NCI-H2196 treated with DMSO at 0.1 percent for 48 hours (cell line): ENCODE measurements around the gene CCDC40.

Experiments used
- DNase-seq: peaks from one replicate; lab custom pipeline; 2025; ENCODE audit not compliant: unreplicated experiment; lab: John Stamatoyannopoulos, UW

The CCDC40 gene

DNA sequence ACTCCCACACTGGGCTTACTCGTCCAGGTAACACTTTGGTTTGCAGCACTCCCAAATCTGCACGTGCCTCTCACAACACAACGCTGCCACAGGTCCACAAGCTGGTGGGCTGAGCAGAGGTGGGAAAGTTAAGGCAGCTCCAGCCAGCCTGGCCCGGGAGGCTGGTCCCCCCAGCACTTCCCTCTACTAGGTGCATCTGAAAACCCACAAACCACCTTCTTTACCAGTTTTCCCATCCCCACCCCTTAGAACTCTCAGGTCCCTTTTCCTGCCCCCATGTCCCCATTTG lies 63.5 kb downstream of the CCDC40 start:
- no peak for DNase-seq

DNA sequence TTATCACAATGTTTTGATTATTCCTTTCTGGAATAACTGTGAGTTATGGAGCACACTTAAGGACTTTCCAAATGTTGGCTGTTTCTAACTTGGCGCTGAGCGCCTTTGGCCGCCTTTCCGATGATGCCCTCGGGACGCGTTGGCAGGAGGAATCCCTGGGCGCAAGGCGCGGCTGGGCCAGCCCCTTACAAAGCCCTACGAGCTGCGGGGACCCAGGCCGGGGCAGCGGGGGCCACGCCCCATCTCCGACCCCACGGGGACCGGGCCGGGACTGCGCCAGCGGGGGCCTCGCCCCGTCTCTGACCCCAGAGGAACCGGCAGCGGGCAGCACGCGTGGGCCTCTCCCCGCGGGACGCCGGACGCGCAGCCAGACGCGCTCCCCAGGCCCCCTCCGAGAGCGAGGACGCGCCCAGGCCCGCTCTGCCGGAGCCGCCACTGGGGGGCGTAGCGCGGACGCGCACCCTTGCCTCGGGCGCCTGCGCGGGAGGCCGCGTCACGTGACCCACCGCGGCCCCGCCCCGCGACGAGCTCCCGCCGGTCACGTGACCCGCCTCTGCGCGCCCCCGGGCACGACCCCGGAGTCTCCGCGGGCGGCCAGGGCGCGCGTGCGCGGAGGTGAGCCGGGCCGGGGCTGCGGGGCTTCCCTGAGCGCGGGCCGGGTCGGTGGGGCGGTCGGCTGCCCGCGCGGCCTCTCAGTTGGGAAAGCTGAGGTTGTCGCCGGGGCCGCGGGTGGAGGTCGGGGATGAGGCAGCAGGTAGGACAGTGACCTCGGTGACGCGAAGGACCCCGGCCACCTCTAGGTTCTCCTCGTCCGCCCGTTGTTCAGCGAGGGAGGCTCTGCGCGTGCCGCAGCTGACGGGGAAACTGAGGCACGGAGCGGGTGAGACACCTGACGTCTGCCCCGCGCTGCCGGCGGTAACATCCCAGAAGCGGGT lies 64.8 kb downstream of the CCDC40 start, which contains the start of gene GAA:
TSS of gene GAA (plus strand) at position 571 of the 935 bp plus-strand sequence. CDS start 3,006 bp downstream, outside the sequence.
- DNase-seq, result peak; percentile 93

DNA sequence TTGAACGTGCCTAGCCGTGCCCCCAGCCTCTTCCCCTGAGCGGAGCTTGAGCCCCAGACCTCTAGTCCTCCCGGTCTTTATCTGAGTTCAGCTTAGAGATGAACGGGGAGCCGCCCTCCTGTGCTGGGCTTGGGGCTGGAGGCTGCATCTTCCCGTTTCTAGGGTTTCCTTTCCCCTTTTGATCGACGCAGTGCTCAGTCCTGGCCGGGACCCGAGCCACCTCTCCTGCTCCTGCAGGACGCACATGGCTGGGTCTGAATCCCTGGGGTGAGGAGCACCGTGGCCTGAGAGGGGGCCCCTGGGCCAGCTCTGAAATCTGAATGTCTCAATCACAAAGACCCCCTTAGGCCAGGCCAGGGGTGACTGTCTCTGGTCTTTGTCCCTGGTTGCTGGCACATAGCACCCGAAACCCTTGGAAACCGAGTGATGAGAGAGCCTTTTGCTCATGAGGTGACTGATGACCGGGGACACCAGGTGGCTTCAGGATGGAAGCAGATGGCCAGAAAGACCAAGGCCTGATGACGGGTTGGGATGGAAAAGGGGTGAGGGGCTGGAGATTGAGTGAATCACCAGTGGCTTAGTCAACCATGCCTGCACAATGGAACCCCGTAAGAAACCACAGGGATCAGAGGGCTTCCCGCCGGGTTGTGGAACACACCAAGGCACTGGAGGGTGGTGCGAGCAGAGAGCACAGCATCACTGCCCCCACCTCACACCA lies 65.7 kb downstream of the CCDC40 start:
- no peak for DNase-seq

DNA sequence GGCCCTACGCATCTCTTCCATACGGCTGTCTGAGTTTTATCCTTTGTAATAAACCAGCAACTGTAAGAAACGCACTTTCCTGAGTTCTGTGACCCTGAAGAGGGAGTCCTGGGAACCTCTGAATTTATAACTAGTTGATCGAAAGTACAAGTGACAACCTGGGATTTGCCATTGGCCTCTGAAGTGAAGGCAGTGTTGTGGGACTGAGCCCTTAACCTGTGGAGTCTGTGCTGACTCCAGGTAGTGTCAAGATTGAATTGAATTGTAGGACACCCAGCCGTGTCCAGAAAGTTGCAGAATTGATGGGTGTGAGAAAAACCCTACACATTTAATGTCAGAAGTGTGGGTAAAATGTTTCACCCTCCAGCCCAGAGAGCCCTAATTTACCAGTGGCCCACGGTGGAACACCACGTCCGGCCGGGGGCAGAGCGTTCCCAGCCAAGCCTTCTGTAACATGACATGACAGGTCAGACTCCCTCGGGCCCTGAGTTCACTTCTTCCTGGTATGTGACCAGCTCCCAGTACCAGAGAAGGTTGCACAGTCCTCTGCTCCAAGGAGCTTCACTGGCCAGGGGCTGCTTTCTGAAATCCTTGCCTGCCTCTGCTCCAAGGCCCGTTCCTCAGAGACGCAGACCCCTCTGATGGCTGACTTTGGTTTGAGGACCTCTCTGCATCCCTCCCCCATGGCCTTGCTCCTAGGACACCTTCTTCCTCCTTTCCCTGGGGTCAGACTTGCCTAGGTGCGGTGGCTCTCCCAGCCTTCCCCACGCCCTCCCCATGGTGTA lies 66.4 kb downstream of the CCDC40 start:
- DNase-seq, result no peak

DNA sequence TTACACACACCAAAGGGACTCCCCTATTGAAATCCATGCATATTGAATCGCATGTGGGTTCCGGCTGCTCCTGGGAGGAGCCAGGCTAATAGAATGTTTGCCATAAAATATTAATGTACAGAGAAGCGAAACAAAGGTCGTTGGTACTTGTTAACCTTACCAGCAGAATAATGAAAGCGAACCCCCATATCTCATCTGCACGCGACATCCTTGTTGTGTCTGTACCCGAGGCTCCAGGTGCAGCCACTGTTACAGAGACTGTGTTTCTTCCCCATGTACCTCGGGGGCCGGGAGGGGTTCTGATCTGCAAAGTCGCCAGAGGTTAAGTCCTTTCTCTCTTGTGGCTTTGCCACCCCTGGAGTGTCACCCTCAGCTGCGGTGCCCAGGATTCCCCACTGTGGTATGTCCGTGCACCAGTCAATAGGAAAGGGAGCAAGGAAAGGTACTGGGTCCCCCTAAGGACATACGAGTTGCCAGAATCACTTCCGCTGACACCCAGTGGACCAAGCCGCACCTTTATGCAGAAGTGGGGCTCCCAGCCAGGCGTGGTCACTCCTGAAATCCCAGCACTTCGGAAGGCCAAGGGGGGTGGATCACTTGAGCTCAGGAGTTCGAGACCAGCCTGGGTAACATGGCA lies 67.1 kb downstream of the CCDC40 start:
- no peak for DNase-seq

DNA sequence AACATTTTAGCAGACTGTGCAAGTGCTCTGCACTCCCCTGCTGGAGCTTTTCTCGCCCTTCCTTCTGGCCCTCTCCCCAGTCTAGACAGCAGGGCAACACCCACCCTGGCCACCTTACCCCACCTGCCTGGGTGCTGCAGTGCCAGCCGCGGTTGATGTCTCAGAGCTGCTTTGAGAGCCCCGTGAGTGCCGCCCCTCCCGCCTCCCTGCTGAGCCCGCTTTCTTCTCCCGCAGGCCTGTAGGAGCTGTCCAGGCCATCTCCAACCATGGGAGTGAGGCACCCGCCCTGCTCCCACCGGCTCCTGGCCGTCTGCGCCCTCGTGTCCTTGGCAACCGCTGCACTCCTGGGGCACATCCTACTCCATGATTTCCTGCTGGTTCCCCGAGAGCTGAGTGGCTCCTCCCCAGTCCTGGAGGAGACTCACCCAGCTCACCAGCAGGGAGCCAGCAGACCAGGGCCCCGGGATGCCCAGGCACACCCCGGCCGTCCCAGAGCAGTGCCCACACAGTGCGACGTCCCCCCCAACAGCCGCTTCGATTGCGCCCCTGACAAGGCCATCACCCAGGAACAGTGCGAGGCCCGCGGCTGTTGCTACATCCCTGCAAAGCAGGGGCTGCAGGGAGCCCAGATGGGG lies 68.0 kb downstream of the CCDC40 start:
- peak; percentile 73 for DNase-seq

DNA sequence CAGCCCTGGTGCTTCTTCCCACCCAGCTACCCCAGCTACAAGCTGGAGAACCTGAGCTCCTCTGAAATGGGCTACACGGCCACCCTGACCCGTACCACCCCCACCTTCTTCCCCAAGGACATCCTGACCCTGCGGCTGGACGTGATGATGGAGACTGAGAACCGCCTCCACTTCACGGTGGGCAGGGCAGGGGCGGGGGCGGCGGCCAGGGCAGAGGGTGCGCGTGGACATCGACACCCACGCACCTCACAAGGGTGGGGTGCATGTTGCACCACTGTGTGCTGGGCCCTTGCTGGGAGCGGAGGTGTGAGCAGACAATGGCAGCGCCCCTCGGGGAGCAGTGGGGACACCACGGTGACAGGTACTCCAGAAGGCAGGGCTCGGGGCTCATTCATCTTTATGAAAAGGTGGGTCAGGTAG lies 68.5 kb downstream of the CCDC40 start:
- no peak for DNase-seq

DNA sequence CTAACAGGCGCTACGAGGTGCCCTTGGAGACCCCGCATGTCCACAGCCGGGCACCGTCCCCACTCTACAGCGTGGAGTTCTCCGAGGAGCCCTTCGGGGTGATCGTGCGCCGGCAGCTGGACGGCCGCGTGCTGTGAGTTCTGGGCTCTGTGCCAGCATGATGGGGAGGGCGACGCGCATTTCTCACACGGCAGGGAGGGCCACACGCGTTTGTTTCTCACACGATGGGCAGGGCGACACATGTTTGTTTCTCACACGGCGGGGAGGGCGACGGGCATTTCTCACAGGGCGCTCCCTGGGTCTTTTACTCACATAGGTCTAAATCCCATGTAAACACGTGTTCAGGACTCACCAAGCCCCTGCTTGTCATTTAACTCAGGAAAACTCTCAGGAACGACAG lies 69.3 kb downstream of the CCDC40 start:
- DNase-seq, result no peak

DNA sequence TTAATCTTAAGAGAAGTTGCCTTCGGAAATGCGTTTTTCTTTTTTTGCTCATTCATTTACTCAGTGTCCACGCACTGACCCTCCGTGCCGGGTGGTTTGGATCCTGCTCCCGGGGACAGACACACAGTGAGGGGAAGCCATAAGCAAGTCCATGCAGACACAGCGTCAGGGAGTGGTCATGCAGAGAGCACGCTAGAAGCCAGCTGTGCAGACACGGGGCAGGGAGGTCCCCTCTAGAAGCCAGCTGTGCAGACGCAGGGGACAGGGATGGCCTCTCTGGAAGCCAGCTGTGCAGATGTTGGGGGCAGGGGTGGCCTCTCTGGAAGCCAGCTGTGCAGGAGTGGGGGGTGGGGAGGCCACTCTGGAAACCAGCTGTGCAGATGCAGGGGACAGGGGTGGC lies 69.7 kb downstream of the CCDC40 start:
- no peak for DNase-seq

DNA sequence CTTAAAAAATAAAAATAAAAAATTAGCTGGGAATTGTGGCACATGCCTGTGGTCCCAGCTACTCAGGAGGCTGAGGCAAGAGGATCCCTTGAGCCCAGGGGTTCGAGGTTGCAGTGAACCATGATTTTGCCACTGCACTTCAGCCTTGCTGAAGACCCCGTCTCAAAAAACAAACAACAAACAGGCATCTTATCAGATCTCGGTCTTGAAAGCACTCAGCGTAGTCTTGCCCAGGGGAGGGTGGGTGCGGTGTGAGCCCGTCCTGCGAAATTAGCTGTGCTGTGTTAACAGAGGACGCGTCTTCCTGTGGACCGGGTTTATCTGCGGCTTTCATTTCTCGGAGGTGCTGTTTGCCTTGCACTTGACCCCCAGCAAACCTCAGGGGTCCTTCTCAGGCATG lies 70.3 kb downstream of the CCDC40 start:
- DNase-seq, result no peak

DNA sequence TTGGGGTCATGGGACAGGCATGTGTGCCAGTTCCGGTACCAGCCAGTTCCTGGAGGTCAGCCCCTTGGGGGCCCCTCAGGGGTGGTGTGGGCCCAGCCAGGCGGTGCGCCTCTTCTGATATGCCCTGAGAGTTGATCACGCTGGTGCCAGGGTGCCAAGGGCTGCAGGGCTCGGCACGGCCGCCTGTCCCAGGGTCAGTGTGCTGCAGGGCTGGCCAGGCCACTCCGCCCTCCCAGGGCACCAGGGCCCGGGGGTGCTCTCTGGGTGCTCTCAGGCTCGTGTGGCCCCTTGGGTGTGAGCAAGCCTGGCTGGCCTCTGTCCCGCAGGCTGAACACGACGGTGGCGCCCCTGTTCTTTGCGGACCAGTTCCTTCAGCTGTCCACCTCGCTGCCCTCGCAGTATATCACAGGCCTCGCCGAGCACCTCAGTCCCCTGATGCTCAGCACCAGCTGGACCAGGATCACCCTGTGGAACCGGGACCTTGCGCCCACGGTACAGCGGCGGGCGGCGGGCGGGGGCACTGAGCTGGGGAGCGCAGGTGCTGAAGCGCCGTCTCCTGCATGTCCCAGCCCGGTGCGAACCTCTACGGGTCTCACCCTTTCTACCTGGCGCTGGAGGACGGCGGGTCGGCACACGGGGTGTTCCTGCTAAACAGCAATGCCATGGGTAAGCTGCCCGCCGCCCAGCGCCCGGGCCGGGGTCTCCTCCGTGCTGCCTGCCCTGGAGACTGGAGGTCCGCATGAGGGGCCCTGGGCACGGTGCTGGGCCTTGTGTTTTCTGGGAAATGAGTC lies 71.0 kb downstream of the CCDC40 start:
- DNase-seq, result no peak

DNA sequence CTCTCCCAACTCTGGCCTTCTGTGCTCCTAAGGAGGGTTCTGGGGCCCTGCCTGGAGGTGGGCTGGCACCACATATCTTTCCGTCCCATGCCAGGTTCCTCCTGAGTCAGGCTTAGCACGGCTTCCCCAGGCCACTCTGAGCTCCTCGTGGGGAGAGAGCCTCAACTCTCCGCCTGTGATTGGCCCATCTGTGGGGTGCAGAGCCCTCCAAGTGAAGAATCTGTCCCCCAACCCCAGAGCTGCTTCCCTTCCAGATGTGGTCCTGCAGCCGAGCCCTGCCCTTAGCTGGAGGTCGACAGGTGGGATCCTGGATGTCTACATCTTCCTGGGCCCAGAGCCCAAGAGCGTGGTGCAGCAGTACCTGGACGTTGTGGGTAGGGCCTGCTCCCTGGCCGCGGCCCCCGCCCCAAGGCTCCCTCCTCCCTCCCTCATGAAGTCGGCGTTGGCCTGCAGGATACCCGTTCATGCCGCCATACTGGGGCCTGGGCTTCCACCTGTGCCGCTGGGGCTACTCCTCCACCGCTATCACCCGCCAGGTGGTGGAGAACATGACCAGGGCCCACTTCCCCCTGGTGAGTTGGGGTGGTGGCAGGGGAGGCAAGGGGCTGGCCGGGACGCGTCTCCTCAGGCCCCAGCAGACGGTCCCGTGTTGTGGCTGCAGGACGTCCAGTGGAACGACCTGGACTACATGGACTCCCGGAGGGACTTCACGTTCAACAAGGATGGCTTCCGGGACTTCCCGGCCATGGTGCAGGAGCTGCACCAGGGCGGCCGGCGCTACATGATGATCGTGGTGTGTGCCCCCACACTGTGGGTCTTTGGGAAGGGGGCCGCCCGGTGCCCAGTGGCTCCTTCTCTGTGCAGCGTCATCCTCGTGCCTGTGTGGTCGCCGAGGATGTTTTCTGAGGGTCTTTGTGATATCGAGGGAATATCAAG lies 71.9 kb downstream of the CCDC40 start:
- DNase-seq, result no peak

DNA sequence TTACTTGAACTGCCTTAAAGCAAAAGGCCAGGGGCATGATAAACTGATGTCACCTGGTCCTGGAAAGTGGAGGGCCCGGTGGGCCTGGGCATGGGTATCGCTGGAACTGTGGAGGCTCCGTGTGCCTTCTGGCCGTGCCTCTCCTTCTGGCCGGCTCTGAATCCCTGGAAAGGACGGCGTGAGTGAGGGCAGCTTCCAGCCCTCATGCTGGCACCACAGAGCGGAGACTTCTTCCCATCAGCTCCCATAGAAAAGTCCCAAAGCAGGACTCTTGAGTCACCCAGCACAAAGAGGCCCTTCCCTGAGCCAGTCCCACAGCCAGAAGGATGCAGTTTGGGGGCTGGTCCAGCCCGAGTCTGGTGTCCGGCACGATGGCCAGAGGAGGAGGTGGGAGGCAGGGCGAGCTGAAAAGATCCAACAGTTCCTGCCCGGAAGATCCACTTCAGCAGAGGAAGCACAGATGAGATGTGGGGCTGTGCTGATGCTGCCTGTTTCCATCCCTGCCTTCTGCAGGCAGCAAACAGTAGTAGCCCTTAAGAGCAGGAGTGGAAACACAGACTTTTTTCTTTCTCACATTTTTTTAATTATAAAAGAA lies 72.7 kb downstream of the CCDC40 start:
- DNase-seq, result no peak

DNA sequence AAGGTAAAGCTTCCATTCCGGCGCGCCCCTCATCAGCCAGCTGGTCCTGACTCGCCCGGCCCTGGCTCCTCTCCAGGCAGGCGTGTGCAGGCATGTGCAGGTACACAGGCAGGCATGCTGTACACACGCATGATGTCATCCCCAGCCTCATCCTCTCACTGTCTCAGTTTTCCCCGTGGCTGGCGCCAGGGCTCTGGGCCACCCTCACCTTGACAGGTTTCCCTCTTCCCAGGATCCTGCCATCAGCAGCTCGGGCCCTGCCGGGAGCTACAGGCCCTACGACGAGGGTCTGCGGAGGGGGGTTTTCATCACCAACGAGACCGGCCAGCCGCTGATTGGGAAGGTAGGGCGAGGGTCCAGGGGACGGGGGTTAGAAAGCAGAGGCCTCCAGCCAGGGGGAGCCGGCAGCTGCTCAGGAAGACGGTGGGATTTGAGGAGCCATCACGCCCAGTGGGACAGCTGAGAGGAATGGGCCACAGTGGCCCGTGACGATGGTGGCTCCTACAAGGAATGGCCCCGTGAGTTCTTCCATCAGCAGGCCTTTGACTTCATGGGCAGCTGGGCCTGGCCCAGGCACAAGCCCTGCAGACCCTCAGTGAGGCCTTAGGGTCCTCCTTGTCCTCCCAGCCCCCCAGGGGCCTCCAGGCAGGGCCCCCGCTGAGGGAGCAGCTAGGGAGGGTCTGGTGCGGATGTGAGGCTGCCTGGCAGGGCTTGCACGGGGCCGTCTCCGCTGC lies 73.4 kb downstream of the CCDC40 start:
- DNase-seq, result no peak

DNA sequence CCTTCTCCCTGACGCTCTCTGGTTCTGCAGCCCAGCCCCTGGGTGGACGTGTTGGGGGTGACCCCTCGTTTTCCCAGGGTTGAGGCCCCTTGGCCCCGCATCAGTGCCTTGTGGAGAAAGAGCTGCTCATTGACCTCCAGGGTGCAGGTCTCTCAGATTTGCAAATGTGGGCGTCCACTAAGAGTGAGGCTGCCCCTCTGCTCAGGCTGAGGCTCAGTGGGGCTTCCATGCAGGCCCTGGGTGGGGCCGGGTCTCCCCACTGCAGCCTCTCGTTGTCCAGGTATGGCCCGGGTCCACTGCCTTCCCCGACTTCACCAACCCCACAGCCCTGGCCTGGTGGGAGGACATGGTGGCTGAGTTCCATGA lies 74.0 kb downstream of the CCDC40 start:
- no peak for DNase-seq

DNA sequence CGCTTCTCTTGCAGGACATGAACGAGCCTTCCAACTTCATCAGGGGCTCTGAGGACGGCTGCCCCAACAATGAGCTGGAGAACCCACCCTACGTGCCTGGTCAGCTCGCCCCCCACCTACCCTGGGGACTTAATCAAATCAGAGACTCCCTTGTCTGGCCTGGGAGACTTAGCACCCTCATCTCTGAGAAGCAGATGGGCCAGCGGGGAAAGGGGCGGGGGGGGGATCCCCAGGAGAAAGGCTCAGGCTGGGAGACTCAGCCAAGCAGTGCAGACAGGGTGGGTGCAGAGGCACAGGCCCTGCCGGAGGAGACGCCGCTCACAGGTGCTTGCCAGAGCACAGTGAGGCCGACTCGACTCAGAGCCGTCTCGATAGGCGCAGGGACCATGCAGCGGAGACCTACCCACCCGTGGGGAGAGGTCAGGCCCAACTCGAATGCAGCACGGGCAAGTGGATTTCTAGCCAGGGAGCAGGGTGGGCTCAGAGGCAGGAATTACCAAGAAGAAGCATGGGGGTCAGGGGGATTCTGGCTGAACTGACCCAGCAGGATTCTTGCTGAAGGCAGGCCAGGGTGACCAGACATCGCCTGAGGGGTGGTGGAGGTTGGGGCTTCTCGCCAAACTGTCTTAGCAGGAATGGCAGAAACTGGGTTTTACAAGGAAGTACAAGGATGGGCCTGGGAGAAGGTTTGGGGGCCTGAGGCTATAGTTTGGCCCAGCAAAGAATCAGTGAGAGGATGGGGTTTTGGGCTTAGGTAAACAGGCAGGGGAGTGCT lies 74.7 kb downstream of the CCDC40 start:
- DNase-seq, result no peak
